Urinary bladder (tissue), 2 donors: Measurements from ENCODE around the gene SLC35B1. TPM values are rescaled to one million over a fixed set of nuclear protein-coding genes. Genes with fewer than 3 reads are reported as not detected.

ENCODE experiments used
- polyA plus RNA-seq: library from polyadenylated mRNA; stranded (reverse); fragments of 200-250 nt; gene quantifications from one replicate; pipeline ENCODE4 v1.2.3, GENCODE V29; 2013
- total RNA-seq: library from RNA; depleted of rRNA; stranded (reverse); fragments of >200 nt; gene quantifications from one replicate; pipeline ENCODE4 v1.2.3, GENCODE V29; 2014
- donor health status: healthy.

SLC35B1 gene
- total and polyA plus RNA-seq, 2 donors = 27.0 to 33.1 TPM

Other genes with a start within 250 kb of the SLC35B1 start
- 11.7 TPM for gene NGFR, start 212.7 kb downstream of the SLC35B1 start, total RNA-seq
- 18.4 TPM for gene NGFR, start 212.7 kb downstream of the SLC35B1 start, polyA plus RNA-seq
- gene NXPH3, start 132.1 kb downstream of the SLC35B1 start, total RNA-seq = 1.6 TPM
- gene NXPH3, start 132.1 kb downstream of the SLC35B1 start, polyA plus RNA-seq = 26.4 TPM
- gene SPOP, start 29.9 kb downstream of the SLC35B1 start, total RNA-seq = 174 TPM
- gene SPOP, start 29.9 kb downstream of the SLC35B1 start, polyA plus RNA-seq = 92.4 TPM
- 6.2 TPM for gene FAM117A, start 56.2 kb upstream of the SLC35B1 start, total RNA-seq
- 33.1 TPM for gene FAM117A, start 56.2 kb upstream of the SLC35B1 start, polyA plus RNA-seq
- 58.7 TPM for gene KAT7, start 80.7 kb upstream of the SLC35B1 start, total RNA-seq
- 32.3 TPM for gene KAT7, start 80.7 kb upstream of the SLC35B1 start, polyA plus RNA-seq
- gene TAC4, start 140.1 kb upstream of the SLC35B1 start, total RNA-seq = 0.63 TPM
- not detected for gene TAC4, start 140.1 kb upstream of the SLC35B1 start, polyA plus RNA-seq